ENCODE data around the gene ETFDH.
"Not testable (repeated sequence)": the region's sequence is repeated elsewhere in the genome, so short reads cannot be mapped to it uniquely, and the experiment has no call there.

ETFDH gene

GRCh38 chr4:158738866-158739265 is 66.8 kb downstream of the ETFDH start:
- ATAC-seq (replicated peaks; ENCODE audit: extremely low read depth, poor library complexity, severe bottlenecking) (no peak), DNase-seq (ENCODE audit: low spot score in 2 of 2) (no peak)
- Mint-ChIP-seq H3K27ac (ENCODE audit: low read depth) (no peak overlapping the region), H3K36me3 (ENCODE audit: insufficient read depth) (no peaks in the 10 kb centered on the region), H3K4me1 (no peaks in the 10 kb centered on the region), H3K27me3 (peaks cover 21% of the 10 kb centered on the region), H3K9me3 (no peaks in the 10 kb centered on the region), H3K4me3 (no peak overlapping the region)

DNA sequence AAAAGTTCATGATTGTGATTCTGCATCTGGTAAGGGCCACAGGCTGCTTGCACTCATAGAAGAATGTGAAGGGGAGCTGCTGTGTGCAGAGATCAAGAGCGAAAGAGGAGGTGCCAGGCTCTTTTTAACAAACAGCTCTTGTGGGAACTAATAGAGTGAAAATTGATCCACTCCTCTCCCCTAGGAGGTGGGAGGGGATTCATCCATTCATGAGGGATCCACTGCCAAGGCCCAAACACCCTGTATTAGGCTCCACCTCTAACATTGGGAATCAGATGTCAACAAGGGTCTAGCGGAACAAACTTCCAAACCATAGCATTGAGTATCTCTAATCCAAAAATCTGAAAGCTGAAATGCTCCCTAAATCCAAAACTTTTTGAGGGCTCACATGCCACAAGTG is 67.5 kb downstream of the ETFDH start:
- ATAC-seq (replicated peaks; ENCODE audit: extremely low read depth, poor library complexity, severe bottlenecking) = no peak
- H3K27me3 Mint-ChIP-seq = peaks cover 21% of the 10 kb centered on the region
- H3K36me3 Mint-ChIP-seq (ENCODE audit: insufficient read depth) = no peaks in the 10 kb centered on the region
- H3K27ac Mint-ChIP-seq (ENCODE audit: low read depth) = no peak overlapping the region
- no peaks in the 10 kb centered on the region for H3K9me3 Mint-ChIP-seq
- DNase-seq (ENCODE audit: low spot score in 2 of 2) = no peak
- H3K4me1 Mint-ChIP-seq = no peaks in the 10 kb centered on the region
- H3K4me3 Mint-ChIP-seq = no peak overlapping the region

GRCh38 chr4:158741326-158742021 is 69.4 kb downstream of the ETFDH start:
- no peaks in the 10 kb centered on the region for H3K9me3 Mint-ChIP-seq
- H3K4me3 Mint-ChIP-seq = no peak overlapping the region
- no peaks in the 10 kb centered on the region for H3K4me1 Mint-ChIP-seq
- no peak for ATAC-seq (replicated peaks; ENCODE audit: extremely low read depth, poor library complexity, severe bottlenecking)
- DNase-seq (ENCODE audit: low spot score in 2 of 2) = no peak
- H3K27me3 Mint-ChIP-seq = peaks cover 9% of the 10 kb centered on the region
- H3K27ac Mint-ChIP-seq (ENCODE audit: low read depth) = no peak overlapping the region
- no peaks in the 10 kb centered on the region for H3K36me3 Mint-ChIP-seq (ENCODE audit: insufficient read depth)

GRCh38 chr4:158746537-158746936 is 74.4 kb downstream of the ETFDH start:
- H3K27me3 Mint-ChIP-seq; ATAC-seq (replicated peaks; ENCODE audit: extremely low read depth, poor library complexity, severe bottlenecking); H3K27ac Mint-ChIP-seq (ENCODE audit: low read depth); H3K36me3 Mint-ChIP-seq (ENCODE audit: insufficient read depth); H3K9me3 Mint-ChIP-seq; DNase-seq (ENCODE audit: low spot score in 2 of 2); H3K4me3 Mint-ChIP-seq; H3K4me1 Mint-ChIP-seq: not testable (repeated sequence)

DNA sequence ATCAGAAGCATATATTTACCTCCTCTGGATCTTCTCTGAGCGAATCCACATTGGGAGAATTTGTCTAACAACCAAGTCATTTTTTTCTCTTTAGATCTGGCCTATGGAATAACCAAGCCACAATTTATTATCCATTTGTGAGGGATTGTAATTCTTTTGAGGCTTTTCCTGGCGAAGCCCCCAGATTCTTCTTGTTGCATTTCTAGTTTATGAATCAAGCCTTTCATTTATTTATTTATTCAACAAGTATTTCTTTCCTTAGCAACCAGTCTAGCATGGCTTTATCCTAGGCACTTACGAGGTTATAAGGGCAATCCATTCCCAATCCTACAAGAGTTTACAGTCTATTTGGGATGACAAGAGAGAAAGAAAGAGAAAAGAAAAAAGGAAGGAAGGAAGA is 78.3 kb downstream of the ETFDH start:
- Mint-ChIP-seq H3K9me3 (no peaks in the 10 kb centered on the region), H3K27me3 (peaks cover 2% of the 10 kb centered on the region), H3K27ac (ENCODE audit: low read depth) (no peak overlapping the region), H3K4me3 (no peak overlapping the region), H3K36me3 (ENCODE audit: insufficient read depth) (no peaks in the 10 kb centered on the region), H3K4me1 (no peaks in the 10 kb centered on the region)
- DNase-seq (ENCODE audit: low spot score in 2 of 2) = no peak
- no peak for ATAC-seq (replicated peaks; ENCODE audit: extremely low read depth, poor library complexity, severe bottlenecking)

DNA sequence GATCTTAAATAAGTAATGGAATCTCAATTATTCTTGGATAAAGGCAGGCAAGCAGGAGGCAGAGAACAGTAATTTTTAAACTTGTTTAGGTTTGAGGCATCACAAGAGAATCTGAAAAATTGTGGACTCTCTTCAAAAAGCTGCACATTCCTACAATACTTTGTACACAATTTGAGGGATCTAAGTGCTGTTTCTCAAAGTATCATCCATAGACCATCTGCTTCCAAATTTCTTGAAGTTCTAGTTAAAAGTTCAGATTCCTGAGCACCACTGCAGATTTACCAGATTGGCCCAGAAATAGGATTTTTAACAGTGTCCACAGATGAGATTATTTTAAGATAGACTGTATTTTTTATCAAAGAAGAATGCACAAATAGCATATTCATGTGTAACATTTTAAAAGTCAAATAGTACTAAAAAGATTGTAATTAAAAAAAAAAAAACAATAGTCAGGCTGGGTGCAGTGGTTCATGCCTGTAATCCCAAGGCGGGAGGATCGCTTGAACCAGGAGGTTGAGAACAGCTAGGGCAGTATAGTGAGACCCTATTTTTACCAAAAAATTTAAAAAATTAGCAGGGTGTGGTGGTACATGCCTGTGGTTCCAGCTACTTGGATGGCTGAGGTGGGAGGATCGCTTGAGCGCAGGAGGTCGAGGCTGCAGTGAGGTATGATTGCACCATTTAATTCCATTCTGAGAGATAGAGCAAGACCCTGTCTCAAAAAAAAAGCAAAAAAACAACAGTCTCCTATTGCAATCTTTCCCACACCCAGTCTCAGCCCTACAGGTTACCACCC is 82.5 kb downstream of the ETFDH start:
- H3K4me1 Mint-ChIP-seq = no peaks in the 10 kb centered on the region
- no peak overlapping the region for H3K27ac Mint-ChIP-seq (ENCODE audit: low read depth)
- no peak for DNase-seq (ENCODE audit: low spot score in 2 of 2)
- peaks cover 44% of the 10 kb centered on the region for H3K27me3 Mint-ChIP-seq
- no peaks in the 10 kb centered on the region for H3K9me3 Mint-ChIP-seq
- H3K4me3 Mint-ChIP-seq = no peak overlapping the region
- no peak for ATAC-seq (replicated peaks; ENCODE audit: extremely low read depth, poor library complexity, severe bottlenecking)
- H3K36me3 Mint-ChIP-seq (ENCODE audit: insufficient read depth) = no peaks in the 10 kb centered on the region

DNA sequence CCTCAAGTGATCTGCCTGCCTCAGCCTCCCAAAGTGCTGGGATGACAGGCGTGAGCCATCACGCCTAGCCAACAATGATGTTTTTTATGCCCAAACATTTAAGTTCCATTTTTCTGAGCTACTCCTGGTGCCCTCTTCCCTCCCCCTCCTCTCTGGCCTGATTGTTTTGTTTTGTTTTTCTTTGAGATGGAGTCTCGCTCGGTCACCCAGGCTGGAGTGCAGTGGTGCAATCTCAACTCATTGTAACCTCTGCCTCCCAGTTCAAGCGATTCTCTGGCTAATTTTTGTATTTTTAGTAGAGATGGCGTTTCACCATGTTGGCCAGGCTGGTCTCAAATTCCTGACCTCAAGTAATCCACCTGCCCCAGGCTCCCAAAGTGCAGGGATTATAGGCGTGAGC is 83.7 kb downstream of the ETFDH start:
- not testable (repeated sequence) for H3K4me3 Mint-ChIP-seq; H3K36me3 Mint-ChIP-seq (ENCODE audit: insufficient read depth); DNase-seq (ENCODE audit: low spot score in 2 of 2); H3K9me3 Mint-ChIP-seq; H3K27ac Mint-ChIP-seq (ENCODE audit: low read depth); H3K4me1 Mint-ChIP-seq; ATAC-seq (replicated peaks; ENCODE audit: extremely low read depth, poor library complexity, severe bottlenecking)
- H3K27me3 Mint-ChIP-seq = peaks cover 46% of the 10 kb centered on the region

- Mint-ChIP-seq H3K9me3 (no peaks in the 10 kb centered on the region), H3K27ac (ENCODE audit: low read depth) (no peak overlapping the region), H3K4me1 (no peaks in the 10 kb centered on the region), H3K36me3 (ENCODE audit: insufficient read depth) (peaks cover 3% of the 10 kb centered on the region), H3K27me3 (peaks cover 53% of the 10 kb centered on the region), H3K4me3 (no peak overlapping the region)
- no peak for ATAC-seq (replicated peaks; ENCODE audit: extremely low read depth, poor library complexity, severe bottlenecking)
- no peak for DNase-seq (ENCODE audit: low spot score in 2 of 2)
Measured at GRCh38 chr4:158756588-158756987, 84.5 kb downstream of the ETFDH start.

GRCh38 chr4:158758142-158758541 is 86.0 kb downstream of the ETFDH start:
- no peak for DNase-seq (ENCODE audit: low spot score in 2 of 2)
- Mint-ChIP-seq H3K27ac (ENCODE audit: low read depth) (no peak overlapping the region), H3K4me3 (no peak overlapping the region), H3K27me3 (peaks cover 69% of the 10 kb centered on the region), H3K36me3 (ENCODE audit: insufficient read depth) (peaks cover 3% of the 10 kb centered on the region), H3K9me3 (no peaks in the 10 kb centered on the region), H3K4me1 (no peaks in the 10 kb centered on the region)
- no peak for ATAC-seq (replicated peaks; ENCODE audit: extremely low read depth, poor library complexity, severe bottlenecking)

GRCh38 chr4:158758703-158759102 is 86.6 kb downstream of the ETFDH start:
- Mint-ChIP-seq H3K4me3 (no peak overlapping the region), H3K27ac (ENCODE audit: low read depth) (no peak overlapping the region), H3K4me1 (no peaks in the 10 kb centered on the region), H3K9me3 (no peaks in the 10 kb centered on the region), H3K27me3 (peaks cover 71% of the 10 kb centered on the region), H3K36me3 (ENCODE audit: insufficient read depth) (peaks cover 3% of the 10 kb centered on the region)
- no peak for DNase-seq (ENCODE audit: low spot score in 2 of 2)
- ATAC-seq (replicated peaks; ENCODE audit: extremely low read depth, poor library complexity, severe bottlenecking) = no peak
